VCaP (cell line): ENCODE data around the gene SLC12A8.

ENCODE experiments used
- H3K27ac ChIP-seq: fragments of 450-650 bp; 2 replicates; pipeline ENCODE4 v1.5.1; 2017
- TF ChIP-seq, protein P1 (sequence below): fragments of 450-650 bp; conservative IDR thresholded peaks from 2 replicates; pipeline ENCODE4 v1.5.1; 2017; ENCODE audit warnings: mild to moderate bottlenecking, moderate library complexity

SLC12A8 gene

DNA sequence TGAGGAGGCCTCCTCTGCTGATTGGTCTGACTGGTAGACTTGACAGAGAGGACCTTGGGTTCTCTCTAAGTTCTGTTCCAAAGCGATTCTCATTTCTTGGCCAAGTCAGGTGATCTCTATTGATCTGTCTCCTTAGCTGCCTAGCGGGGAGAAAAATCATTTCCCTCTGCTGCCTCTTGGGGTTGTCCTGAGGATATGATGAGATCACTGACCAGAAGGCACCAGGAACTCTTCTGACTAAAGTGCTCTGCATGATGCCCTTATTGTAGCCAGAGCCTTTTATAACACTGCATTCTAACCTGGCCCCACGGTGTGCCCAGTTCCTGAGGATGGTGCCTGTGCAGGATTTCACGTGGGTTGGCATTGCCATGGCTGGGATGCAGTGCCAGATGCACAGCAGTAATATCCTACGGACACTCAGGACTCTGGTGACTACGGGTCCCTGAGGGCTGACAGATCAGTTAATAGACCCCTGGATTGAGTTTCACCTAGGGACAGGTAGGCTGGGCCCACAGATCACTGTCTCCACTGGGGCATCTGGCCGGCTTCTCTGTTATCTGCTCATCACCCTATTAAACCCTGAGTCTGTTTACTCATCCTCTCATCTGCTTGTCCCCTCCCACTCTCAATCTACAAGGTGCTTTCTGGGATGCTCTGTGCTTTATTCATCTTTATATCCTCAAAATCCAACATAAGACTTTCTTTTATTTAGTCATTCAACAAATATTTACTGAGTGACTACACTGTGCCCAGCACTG is 152.9 kb downstream of the SLC12A8 start:
- TF ChIP-seq, protein P1, sequence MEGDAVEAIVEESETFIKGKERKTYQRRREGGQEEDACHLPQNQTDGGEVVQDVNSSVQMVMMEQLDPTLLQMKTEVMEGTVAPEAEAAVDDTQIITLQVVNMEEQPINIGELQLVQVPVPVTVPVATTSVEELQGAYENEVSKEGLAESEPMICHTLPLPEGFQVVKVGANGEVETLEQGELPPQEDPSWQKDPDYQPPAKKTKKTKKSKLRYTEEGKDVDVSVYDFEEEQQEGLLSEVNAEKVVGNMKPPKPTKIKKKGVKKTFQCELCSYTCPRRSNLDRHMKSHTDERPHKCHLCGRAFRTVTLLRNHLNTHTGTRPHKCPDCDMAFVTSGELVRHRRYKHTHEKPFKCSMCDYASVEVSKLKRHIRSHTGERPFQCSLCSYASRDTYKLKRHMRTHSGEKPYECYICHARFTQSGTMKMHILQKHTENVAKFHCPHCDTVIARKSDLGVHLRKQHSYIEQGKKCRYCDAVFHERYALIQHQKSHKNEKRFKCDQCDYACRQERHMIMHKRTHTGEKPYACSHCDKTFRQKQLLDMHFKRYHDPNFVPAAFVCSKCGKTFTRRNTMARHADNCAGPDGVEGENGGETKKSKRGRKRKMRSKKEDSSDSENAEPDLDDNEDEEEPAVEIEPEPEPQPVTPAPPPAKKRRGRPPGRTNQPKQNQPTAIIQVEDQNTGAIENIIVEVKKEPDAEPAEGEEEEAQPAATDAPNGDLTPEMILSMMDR, result peak; percentile 30
- H3K27ac ChIP-seq, result peak overlapping the region; percentile 54; the same call in 1 of the 2 replicates

DNA sequence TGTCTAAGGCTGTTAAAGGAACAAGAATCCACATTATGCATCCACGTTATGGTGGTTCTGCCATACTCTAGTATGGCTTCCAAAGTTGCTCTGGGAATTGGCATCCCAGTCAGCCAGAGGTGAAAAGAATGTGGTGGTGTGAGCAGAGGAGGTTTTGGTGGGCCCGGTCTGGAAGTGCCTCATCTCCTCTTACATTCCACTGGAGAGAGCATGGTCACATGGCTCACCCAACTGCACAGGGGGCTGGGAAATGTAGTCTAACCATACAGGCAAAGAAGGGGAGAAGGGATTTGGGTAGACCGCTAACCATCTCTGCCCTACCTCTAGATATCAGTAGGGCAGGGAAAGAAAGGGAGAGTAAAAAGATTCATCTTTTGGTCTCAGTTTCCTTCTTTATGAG is 153.6 kb downstream of the SLC12A8 start:
- peak overlapping the region; percentile 54; the same call in 1 of the 2 replicates for H3K27ac ChIP-seq
- TF ChIP-seq, protein P1, result no peak

DNA sequence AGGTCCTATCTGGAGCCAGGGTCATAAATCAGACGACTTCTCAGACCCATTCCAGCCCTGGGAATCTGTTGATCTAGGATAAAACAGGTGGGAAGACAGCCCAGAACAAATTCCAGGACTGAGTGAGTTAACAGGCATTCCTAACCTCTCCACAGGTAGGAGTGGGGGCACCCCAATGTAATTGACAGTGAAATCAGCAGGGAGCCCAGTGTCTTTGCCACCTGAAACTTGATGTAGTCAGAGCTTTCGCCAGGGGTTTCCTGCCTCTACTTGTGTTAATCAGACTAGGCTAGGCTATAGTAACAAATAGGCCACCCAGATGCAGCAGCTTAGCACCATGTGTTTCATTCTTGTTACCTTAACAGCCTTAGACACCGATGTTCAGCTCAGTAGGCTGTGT is 154.0 kb downstream of the SLC12A8 start:
- TF ChIP-seq, protein P1, result no peak
- peak overlapping the region; percentile 54; the same call in 1 of the 2 replicates for H3K27ac ChIP-seq

DNA sequence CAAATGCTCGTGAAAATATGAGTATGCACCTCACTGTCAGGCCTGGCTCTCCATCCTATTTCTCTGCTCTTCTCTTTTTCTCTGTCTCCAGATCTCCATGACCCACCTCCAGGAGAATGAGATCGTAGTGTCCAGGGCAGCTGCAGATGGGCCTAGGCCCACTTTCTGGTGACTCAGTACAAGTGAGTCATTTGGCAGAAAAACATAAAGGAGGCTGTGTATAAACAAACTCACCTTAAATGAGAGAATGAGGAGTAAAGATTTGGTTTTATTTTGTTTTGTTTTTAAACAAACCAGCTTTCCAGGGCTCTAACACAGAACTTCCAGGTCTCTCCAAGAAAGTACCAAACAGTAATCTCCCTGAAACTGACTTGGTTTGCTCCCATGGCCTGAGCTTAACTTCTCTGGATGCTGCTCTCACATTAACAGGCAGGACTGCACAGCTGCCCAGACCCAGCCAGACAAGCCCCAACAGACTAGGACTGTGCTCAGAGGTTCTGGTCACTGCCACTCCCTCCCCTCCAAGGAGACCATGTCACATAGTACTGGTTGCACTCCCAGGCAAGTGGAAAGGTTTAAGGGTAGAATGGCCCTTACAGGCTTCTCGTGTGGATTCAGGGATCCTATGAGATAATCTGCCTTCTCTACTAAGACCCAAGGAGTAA is 155.2 kb downstream of the SLC12A8 start:
- TF ChIP-seq, protein P1, result no peak
- no peak overlapping the region; the same call in 1 of the 2 replicates for H3K27ac ChIP-seq

DNA sequence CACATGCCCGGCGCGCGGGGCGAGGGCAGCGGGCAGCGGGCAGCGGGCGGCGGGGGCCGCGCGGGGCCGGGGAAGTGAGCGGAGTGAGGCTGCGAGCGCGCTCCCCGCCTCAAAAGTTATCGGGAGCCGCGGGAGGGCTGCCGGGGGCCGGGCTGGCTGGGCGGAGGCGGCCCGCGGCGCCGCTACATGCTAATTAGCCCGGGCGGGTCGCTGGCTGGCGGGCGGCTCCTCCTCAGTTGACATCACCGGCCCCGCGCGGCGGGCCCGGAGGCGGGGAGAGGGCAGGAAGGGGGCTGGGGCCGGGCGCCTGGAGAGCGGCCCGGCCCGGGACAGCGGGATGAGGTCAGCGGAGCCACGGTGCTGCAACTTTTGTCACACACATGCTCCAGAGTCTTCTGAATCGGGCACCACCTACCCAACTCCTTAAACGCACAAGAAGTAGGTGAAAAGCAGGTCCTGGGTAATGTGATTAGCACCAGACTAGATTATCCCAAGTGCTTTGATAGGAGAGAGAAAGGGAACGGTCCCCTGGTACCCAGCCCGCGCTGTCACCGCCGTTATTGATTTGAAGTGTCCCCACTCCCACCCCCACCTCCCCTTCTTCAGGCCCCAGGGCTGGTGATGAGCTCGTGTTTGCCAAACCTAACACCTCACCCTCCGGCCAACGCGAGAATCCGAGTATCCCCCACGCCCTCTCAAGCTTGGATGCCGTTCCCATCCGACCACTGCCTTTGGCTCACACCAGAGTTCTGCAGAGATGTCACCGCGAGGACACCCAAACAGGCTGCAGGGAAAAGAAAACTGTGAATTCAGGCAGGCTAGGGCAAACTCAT is 156.4 kb downstream of the SLC12A8 start, which contains the start of gene HEG1:
HEG1 (minus strand) TSS at position 85 of the 833 bp plus-strand sequence. CDS start 107 bp downstream, outside the sequence.
- TF ChIP-seq, protein P1, result no peak
- peak within 1 kb of the TSS; percentile 79 for H3K27ac ChIP-seq

DNA sequence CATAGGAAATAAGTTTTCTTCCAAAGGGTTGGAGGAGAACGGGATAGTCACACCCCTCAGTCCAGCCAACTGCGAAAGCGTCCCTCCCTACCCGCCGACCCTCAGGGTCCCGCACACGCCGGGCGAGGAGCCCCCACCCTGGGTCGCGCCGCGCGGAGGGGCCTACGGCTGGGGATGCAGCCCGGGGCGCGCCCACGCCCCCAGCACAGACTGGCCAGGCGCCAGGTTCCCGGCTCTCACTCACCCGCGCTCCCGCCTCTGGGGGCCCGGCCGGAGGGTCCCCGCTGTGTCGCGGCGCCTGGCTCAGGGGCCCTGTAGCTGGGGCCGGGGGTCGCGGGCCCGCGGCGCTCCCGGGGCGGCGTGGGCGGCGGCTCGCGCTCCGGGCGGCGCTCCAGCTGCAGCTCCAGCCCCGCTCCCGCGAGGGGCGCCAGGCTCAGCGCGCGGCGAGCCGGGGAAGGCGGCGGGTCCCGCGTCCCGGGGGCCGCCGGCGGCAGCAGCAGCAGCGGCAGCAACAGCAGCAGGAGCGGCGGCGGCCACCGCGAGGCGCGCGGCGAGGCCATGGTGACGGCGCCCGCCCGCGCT is 157.1 kb downstream of the SLC12A8 start:
- TF ChIP-seq, protein P1, result peak; percentile 34
- peak overlapping the region; percentile 79 for H3K27ac ChIP-seq
